T-helper 1 cell treated with Interleukin-12 subunit alpha and Interleukin-12 subunit beta and Interleukin-4 antibody, amounts not matched to agents 30 ng/mL and 1 ng/mL, for 36 hours (primary cell): ENCODE measurements around the gene MDN1. TPM values are rescaled to one million over a fixed set of nuclear protein-coding genes. Genes with fewer than 3 reads are reported as not detected.
"Not testable (repeated sequence)": the region's sequence is repeated elsewhere in the genome, so short reads cannot be mapped to it uniquely, and the experiment has no call there.

ENCODE experiments used
- intact Hi-C: fragments of 100-400 bp; cut with micrococcal nuclease; formaldehyde crosslinking; loops from one replicate; pipeline ENCODE4 v1.15.1; 2024
- total RNA-seq: library from RNA; stranded (reverse); gene quantifications from 2 replicates; pipeline ENCODE4 v1.2.3, GENCODE V29; 2022

Gene MDN1
- total RNA-seq, 1 donor from 2014 or later: 56.3 TPM

DNA sequence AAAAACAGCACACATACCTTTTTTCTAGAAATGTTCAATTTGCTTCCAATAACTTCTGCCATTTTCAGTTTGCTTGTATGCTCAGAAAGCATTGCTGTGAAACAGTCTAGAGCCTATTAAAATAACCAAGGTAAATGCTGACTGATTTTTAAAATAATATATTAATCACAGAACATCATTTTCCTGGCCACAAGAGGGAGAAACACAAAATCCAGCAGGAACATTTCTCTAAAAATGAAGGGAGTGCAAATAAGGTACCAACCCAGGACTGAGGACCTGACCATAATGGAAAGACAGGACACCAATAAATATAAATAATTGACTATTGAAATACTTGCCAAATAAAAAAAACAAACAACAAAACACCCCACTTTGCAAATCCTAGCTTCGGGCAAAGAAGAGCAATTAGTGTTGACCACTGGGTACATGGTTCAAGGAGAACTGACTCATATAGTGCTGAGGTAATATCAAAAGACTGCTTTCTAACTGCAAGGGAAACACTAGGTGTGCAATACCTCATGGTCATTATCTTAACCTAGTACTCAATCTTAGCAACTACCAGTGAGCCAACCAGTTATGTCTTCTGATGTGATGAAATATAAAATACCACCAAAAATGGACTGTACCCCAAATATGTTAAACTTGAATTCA, 42.9 kb downstream of the MDN1 start:
- intact Hi-C loops: no loop called here

DNA sequence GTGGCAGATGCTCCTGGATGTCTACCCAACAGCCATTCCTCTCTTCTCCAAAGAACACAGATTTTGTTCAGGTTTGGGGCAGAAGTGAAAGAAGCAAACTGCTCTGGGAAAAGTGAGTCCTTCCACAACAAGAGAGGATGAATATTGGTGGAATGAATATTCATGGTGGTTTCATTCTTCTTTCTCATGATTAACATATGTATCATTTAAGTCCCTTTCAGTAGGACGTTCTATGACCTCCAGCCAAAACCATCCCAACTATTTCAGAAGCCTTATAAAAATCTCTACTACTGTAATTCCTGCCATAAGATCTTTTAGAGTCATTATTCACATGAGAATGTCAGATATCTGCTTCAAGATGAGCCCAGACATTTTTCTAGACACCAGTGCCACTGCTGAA, 44.4 kb downstream of the MDN1 start:
- intact Hi-C loops: no loop called here

DNA sequence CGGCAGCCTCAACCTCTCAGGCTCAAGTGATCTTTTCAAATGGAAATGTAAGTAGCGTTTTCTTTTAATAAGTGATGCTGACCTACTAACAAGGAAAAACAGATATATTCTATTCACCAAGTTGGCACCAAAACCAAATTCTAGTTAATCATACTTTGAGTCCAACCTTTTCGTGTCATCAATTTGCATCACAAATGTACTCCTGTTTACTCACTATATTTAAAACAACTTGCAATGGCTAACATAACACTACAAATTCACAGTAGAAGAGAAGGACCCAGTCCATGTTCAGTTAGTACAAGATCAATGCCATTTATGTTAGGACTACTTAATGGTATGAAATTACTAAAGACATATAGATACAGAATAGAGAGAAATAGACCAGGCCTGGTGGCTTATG, 50.0 kb downstream of the MDN1 start:
- intact Hi-C loops: no loop called here

DNA sequence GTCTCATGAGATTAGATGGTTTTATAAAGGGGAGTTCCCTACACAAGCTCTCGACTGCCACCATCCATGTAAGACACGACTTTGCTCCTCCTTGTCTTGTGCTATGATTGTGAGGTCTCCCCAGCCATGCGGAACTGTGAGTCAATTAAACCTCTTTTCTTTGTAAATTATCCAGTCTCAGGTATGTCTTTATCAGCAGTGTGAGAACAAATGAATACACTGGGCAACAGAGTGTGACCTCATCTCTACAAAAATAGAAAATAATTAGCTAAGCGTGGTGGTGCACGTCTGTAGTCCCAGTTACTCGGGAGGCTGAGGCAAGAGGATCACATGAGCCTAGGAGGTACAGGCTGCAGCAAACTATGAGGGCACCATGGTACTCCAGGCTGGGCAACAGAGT, 51.3 kb downstream of the MDN1 start:
- intact Hi-C loops: no loop called here

DNA sequence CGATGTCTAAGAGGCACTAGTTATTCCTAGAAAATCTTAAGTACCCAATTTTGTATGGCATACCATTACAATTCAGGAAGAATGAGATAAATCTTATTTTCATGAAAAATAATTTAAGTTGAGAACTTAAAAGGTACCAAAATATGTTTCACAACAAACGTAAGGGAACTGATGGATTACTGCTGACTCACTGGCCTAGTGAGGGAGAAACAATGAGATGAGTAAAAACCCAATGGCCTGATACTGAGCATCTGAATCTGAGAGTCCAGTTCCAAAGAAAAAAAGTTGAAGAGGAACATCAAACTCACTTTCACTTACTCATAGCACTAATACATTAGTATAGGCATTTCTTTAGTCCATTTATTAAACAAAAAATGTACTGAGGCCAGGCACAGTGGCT, 56.0 kb downstream of the MDN1 start:
- intact Hi-C loops: no loop called here

DNA sequence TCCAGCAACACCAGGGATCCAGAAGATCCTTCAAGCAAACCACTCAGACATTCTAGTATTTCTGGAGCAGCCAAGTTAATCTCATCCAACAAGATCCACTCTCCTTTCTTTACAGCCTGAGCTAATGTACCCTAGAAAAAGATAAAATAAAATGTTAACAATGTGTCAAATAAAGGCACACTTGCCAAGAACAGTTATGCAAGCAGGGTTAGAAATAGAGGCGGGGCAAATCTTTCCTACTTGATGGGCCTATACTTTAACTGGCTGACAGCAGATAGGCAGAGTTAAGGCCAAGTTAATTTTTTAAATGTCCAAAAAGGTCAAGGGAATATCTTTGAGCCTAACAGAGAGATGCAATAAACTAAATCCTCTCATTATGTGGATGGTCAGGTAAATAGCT, 60.8 kb downstream of the MDN1 start:
- intact Hi-C loops: no loop called here

DNA sequence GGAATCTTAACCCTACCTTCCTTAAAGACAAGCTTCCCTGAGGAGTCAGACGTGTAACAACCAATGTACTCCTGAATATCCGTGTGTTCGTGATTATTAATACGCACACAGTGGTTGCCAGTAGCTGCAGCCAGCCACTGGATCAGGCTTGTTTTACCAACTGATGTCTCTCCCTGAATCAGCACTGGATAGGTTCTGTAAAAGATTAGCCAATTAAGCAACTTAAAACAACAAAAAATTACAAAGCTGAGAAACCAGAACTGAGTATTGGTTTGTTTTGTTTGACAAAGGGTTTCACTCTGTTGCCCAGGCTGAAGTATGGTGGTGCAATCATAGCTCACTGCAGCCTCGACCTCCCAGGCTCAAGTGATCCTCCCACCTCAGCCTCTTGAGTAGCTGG, 69.3 kb downstream of the MDN1 start:
- intact Hi-C loops: no loop called here

DNA sequence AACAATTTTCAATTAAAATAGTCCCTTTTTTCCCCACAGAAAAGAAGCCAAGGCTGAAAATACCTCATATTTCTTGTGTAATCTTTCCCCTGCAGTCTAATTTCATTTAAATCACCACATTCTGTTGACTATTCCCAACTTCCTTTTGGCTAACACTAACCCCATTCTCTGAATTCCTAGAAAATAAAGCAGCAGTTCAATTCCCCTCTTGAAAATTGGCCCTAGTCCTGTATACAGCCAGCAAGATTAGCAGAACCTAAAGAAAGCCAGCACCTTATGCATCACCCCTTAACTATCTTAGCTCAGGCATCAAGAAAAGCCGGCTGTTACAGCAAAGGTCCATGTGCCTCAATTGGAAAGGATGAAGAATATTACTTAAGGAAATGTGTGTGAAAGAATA, 69.7 kb downstream of the MDN1 start:
- intact Hi-C loops: no loop called here

DNA sequence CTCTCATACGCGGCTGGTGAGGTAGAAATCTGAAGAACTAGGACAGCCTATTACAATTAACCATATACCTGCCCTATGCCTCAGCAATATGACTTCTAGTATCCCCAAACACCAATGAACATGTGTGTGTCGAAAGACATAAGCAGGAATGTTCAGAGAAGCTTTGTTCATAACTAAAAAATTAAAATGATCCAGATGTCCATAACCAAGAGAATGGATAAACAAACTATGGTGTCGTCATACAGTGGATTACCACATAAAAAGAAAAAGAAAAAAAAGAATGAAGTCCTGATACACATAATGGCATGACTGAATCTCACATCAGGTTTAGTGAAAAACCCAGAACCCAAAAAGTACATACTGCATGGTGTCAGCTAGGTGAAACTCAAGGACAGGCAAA, 73.9 kb downstream of the MDN1 start:
- intact Hi-C loops: no loop called here

DNA sequence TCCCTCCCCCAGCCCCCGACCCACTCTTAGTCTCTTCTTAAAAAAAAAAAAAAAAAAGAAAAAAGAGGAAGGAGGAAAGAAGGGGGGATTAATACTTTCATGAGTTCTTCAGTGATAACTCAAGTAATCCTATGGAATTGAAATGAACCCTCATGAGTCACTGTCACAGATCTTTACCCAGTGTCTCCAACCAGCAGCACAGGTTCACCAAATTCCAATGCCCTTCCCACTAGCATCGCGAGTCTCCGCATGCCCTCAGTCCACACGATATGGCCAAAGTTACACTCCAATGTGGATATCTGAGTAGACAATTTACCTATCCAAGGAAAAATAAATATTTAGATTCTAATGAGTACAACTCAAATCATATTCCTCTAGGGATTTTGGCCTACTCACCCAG, 74.5 kb downstream of the MDN1 start:
- intact Hi-C loops: no loop called here

DNA sequence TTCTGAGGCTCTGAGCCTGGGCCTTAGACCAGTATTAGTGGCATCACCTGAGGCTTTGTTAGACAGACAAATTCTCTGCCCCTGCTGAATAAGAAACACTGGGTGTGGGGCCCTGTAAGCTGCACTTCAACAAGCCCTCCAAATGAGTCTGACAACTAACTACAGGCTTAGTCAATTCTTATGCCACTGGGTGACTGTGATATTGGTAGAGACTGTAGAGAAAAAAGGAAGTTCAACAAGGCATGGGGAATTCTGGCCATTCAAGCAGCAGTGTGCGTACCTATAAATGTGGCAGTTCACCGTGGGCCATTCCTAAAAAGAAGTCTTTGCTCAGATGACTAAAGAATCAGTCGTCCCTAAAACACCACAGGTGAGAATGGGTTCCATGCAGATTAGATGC, 82.7 kb downstream of the MDN1 start:
- intact Hi-C loops: no loop called here

DNA sequence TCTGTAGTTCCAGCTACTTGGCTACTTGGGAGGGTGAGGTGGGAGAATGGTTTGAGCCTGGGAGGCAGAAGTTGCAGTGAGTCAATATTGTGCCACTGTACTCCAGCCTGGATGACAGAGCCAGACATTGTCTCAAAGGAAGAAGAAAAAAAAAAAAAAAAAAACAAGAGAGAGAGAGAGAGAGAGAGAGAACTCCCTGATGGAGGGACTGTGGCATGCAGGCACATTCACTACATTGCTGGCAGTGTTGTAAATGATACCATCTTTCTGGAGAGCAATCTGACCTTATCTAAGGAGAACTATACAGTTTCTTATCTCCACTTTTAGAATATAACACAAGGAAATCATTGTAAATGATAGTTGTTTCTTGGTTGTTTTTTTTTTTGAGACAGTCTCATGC, 85.1 kb downstream of the MDN1 start:
- intact Hi-C loops: no loop called here

DNA sequence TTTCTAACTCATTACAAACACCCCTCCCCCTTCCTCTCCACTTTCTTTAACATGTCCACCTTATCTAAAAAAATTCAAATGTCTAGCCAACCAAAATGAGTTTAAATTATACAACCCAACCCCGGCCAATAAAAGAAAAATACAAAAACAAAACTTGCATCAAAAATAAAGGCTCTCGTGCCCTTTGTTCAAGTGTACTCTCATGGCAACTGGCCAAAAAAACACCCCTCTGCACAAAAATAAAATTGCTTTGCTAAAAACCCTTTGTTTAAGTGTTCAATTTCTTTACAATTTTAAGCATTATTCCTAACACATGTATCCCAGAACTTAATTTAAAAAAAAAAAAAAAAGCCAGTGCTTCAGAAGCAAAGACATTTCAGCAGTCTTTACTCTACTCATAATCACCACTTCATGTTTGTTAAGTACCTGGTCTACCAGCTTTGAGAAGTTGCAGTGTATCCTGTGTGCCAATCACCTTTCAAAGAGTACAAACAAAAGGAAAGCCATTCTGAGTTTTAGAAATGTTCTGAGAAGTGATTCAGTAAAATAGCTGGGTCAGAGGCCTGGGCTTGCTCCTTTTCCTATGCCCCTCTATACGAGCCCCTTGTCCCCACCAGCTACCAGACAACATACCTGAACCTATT, 87.5 kb downstream of the MDN1 start:
- intact Hi-C loops: no loop called here

DNA sequence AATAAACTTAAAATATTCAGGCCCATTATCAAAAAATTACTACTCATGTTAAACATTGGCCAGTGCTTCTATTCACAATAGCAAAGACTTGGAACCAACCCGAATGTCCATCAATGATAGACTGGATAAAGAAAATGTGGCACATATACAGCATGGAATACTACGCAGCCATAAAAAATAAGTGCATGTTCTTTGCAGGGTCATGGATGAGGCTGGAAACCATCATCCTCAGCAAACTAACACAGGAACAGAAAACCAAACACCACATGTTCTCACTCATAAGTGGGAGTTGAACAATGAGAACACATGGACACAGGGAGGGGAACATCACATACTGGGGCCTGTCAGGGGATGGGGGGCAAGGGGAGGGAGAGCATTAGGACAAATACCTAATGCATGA, 88.3 kb downstream of the MDN1 start:
- intact Hi-C loops: not testable (repeated sequence)

DNA sequence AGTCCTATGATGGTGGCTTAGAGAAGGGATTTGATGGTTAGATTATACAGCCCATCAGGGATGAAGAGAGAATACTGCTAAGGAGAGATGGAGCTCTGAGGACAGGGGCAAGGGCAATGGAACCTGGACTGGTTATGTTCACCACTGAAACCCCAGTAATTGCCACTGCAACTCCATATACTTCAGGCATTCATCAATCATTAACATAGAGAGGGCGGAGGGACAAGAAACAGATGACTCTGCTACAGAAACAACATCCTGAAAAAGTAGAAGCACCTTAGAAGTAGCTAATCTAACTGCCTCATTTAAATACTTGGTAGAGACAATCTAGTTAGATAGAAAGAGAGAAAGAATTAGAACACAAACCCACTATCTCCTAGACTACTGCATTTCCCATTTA, 89.8 kb downstream of the MDN1 start:
- intact Hi-C loops: no loop called here

DNA sequence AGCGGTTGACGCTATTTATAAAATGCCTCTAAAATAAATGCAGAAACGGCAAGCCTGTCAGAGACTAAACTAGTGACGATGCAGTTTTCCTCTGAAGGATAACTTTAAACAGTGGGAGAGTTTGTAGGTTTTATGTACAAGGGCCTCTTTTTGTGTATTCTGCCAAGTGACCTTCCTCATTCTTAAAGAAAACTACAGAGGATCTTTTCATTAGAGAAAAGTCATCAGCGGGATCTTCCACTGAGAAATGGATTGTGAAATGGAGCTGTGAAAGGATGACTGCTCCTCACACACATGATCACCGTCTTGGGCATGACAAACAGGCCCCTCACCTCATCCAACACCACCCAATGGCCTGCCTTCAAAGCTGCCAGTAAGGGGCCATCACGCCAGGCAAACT, 92.1 kb downstream of the MDN1 start:
- intact Hi-C loops: no loop called here

DNA sequence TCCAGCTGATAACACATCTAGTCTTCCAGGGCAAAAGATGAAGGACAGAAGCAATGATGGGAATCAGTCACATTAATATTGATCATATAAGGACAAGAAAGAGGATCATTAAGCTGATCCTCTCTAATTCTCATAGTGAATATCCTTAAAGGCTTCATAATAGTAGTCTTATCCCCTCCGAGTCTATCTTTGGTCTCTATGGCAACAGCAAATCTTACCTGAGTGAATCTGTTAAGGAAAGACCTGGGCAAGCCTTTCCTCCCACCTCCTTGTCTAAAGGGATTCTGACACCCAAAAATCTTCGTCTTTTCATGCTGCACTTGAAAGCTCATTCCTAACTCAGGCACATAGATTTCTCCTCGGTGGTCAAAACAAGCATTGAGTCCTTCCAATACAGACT, 94.6 kb downstream of the MDN1 start:
- intact Hi-C loops: no loop called here

DNA sequence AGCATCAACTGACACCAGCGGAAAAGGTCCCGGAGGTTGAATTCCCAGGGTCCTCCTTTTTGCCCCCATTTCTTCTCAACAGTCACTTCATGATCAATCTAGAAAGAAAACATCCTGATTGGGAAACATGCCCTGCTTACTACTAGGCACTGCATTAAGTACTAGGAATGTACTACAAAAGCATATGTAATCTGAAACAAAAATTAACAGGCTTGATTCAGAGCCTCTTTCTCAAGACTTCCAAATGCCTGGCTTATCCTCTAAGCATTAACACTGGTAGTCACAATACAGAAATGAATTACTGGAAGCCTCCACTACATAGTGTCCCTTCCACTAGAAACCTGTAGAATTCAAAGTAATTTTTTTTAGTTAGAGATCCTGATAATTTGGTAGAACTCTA, 96.5 kb downstream of the MDN1 start:
- intact Hi-C loops: no loop called here

DNA sequence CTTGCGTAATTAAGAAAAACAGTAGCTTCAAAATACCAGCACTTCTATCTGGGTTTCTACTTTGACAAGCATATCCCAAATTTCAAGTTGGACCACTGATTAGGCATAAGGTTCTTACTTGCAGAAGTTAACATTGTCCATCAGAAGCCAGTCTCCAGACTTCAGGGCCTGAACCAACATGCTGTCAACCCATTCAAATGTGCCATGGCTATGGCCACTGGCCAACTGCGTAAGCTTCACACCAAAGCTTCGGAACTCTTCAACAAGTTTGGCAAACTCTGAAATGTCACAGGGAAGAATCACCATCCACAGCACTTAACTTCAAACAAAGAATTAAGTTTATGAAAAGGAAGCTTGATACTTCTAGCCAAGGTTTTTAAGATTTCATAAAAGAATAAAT, 103.1 kb downstream of the MDN1 start:
- intact Hi-C loops: no loop called here

DNA sequence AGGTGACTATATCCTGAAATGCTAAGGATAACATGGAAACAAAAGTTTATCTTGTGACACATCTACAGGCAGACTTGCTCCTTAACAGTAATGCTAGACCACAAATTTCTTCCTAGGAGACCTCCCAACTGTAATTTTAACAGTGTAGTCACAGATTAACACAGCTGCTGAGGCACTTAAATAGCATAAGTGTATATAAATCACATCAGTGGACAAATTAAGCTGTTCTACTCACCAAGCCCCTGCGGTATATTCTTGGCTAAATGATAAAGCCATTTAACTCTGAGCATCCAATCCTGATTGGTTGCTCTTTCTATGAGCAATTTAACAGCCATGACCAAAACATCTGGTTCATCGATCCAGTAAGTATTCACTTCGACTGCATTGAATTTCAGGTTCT, 107.8 kb downstream of the MDN1 start:
- intact Hi-C loops: no loop called here

DNA sequence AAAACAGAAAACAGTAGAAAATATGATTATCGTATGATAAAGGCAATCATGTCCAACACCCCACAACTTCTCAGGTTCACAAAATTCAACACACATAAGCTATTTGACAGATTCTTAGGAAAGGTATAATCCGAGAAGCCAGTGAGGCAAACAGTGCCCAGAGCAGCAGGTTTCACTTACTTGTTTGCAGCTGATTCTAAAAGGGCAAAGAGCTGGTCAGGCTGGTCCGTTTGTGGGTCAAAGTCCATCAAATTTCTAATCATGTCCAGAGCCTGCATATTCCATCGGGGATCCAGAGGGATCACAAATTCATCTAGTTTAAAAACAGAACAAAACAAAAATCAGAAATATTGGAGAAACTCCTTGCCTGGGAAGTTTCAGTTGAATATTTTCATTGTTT, 111.3 kb downstream of the MDN1 start:
- intact Hi-C loops: no loop called here

DNA sequence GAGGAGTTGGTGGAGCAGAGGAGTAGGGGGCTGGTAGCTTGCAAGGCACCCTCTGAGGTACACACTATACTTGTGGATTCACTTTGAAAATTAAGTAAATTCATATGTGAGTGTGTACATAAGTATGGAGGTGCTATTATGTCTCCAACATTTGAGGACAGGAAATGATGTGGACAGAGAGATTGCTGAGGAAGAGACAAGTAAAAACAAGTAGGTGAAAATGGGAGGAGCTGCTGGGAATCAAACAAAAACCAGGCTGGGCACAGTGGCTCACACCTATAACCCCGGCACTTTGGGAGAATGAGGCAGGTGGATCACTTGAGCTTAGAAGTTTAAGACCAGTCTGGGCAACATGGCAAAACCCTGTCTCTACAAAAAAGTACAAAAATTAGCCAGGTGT, 111.8 kb downstream of the MDN1 start:
- intact Hi-C loops: no loop called here

DNA sequence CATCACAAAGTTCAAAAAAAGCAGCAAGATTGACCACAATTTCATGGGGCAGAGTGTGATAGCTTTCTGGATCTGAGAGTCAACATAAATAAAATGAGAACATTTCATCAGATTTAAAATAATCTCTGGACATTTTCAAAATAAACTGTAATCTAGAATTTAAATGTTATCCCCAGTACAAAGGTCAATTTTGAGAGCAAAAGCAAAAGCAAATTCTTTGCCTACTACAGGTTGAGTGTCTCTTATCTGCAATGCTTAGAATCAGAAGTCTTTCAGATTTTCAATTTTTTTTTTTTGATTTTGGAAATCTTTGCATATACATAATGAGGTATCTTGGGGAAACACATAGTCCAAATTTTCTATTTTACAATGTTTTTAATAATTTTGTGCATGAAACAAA, 113.5 kb downstream of the MDN1 start:
- intact Hi-C loops: no loop called here

DNA sequence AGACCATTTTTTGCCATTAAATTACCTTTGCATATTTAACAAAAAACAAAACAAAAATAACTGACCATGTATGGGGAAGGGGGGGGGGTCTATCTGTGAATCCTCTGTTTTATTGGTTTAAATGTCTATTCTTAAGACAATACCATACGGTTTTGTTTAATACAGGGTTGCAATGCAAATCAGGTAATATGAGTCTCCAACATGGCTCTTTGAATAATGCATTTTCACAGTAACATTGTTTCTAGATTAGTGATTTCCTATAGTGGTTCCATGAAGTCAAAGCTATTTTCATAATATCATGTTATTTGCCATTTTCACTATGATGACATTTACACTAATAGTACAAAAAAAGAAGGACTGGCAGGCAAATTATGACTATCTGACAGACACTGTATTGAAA, 116.3 kb downstream of the MDN1 start:
- intact Hi-C loops: no loop called here
